Suprapubic skin (tissue), 4 donors: ENCODE measurements around the gene MORC1. TPM values are rescaled to one million over a fixed set of nuclear protein-coding genes. Genes with fewer than 3 reads are reported as not detected.

Experiments
- DNase-seq, 2 donors: peaks; one replicate each; pipeline ENCODE4 v3.0.0-alpha.2; 2019; ENCODE audit warnings: low spot score in 2 of 2
- H3K27ac ChIP-seq: fragments of 200-600 bp; sonication (generic); one replicate; pipeline ENCODE4 v1.5.1; 2019
- H3K27me3 ChIP-seq: fragments of 200-600 bp; sonication (generic); one replicate; pipeline ENCODE4 v1.5.1; 2019
- H3K36me3 ChIP-seq: fragments of 200-600 bp; sonication (generic); one replicate; pipeline ENCODE4 v1.5.1; 2019
- H3K4me1 ChIP-seq: fragments of 200-600 bp; sonication (generic); one replicate; pipeline ENCODE4 v1.5.1; 2019
- H3K4me3 ChIP-seq: fragments of 200-600 bp; sonication (generic); one replicate; pipeline ENCODE4 v1.5.1; 2019; ENCODE audit warnings: mild to moderate bottlenecking
- H3K9me3 ChIP-seq: fragments of 200-600 bp; sonication (generic); one replicate; pipeline ENCODE4 v1.5.1; 2019
- EP300 ChIP-seq: sonication (generic); formaldehyde crosslinking; IDR thresholded peaks from one replicate; pipeline ENCODE4 v1.6.1; 2017; ENCODE audit warnings: antibody characterized with exemption
- POLR2A ChIP-seq, 2 donors: fragments of 450-650 bp; IDR thresholded peaks; one replicate each; pipeline ENCODE4 v1.6.1; 2017; ENCODE audit warnings: antibody characterized with exemption in 2 of 2, mild to moderate bottlenecking in 2 of 2, moderate library complexity in 2 of 2
- POLR2AphosphoS5 ChIP-seq, 3 donors: sonication (generic); formaldehyde crosslinking; IDR thresholded peaks; one replicate each; pipeline ENCODE4 v1.6.1; 2017; ENCODE audit warnings: antibody characterized with exemption in 3 of 3
- WGBS: methylation state at CpG from one replicate; pipeline ENCODE4 v1.1.5; 2018; 5-methylcytosine and 5-hydroxymethylcytosine counted together
- total RNA-seq, 4 donors: library from RNA; depleted of rRNA; stranded (reverse); fragments of >200 nt; gene quantifications; one replicate each; pipeline ENCODE4 v1.1.0, GENCODE V29; 2016
- TF ChIP-seq, protein P1 (sequence below), 2 donors: fragments of 200-600 bp in 1 of 2; fragments of 450-650 bp in 1 of 2; sonication (generic) in 1 of 2; IDR thresholded peaks; one replicate each; pipeline ENCODE4 v1.5.1; 2016 to 2019; ENCODE audit warnings: antibody characterized with exemption in 2 of 2, mild to moderate bottlenecking in 1 of 2, moderate library complexity in 1 of 2

MORC1 gene
- total RNA-seq, 4 donors from 2014 or later: not detected

DNA sequence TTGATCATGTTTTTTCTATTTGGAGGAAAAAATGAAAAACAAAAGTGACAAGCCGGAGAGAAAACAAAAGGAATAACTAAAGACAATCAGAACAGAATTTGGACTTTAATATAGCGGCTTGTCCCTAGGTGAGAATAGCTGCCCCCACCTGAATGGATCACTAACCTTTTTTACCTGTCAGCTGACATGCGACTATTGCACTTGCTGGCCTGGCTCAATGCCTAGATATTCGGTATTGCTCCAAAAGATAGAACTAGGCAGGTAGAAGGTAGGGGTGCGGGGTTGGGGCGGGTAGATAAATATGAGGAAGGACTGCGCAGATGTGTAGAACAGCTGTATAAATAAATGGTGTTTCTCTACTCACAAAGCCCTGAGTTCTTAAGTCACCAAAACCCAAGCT, 650 bp upstream of the MORC1 start:
- H3K36me3 ChIP-seq: no peaks in the 10 kb centered on the region
- no peaks in the 10 kb centered on the region for H3K27me3 ChIP-seq
- no peaks in the 10 kb centered on the region for H3K9me3 ChIP-seq
- H3K4me1 ChIP-seq: no peaks in the 10 kb centered on the region
- WGBS: 91% methylated on average over 7 of the region's 7 CpGs
- no peak overlapping the region for H3K27ac ChIP-seq
- no peak overlapping the region for H3K4me3 ChIP-seq
- DNase-seq: no peak
- TF ChIP-seq EP300: no peak
- TF ChIP-seq POLR2A (IDR thresholded peaks at IDR 0.05): no peak
- TF ChIP-seq, protein P1, sequence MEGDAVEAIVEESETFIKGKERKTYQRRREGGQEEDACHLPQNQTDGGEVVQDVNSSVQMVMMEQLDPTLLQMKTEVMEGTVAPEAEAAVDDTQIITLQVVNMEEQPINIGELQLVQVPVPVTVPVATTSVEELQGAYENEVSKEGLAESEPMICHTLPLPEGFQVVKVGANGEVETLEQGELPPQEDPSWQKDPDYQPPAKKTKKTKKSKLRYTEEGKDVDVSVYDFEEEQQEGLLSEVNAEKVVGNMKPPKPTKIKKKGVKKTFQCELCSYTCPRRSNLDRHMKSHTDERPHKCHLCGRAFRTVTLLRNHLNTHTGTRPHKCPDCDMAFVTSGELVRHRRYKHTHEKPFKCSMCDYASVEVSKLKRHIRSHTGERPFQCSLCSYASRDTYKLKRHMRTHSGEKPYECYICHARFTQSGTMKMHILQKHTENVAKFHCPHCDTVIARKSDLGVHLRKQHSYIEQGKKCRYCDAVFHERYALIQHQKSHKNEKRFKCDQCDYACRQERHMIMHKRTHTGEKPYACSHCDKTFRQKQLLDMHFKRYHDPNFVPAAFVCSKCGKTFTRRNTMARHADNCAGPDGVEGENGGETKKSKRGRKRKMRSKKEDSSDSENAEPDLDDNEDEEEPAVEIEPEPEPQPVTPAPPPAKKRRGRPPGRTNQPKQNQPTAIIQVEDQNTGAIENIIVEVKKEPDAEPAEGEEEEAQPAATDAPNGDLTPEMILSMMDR (IDR thresholded peaks at IDR 0.05): no peak
- no peak for TF ChIP-seq POLR2AphosphoS5 (IDR thresholded peaks at IDR 0.05)

- no peak for DNase-seq
- no peak for TF ChIP-seq POLR2AphosphoS5 (IDR thresholded peaks at IDR 0.05)
- no peak for TF ChIP-seq POLR2A (IDR thresholded peaks at IDR 0.05)
- TF ChIP-seq EP300: no peak
- TF ChIP-seq, protein P1 (IDR thresholded peaks at IDR 0.05): no peak
- no peaks in the 10 kb centered on the region for H3K4me1 ChIP-seq
- WGBS: 60% methylated on average over 2 of the region's 2 CpGs
- no peaks in the 10 kb centered on the region for H3K36me3 ChIP-seq
- no peak overlapping the region for H3K4me3 ChIP-seq
- no peaks in the 10 kb centered on the region for H3K27me3 ChIP-seq
- H3K9me3 ChIP-seq: no peaks in the 10 kb centered on the region
- no peak overlapping the region for H3K27ac ChIP-seq
Measured at GRCh38 chr3:109116031-109116430, 1.9 kb downstream of the MORC1 start.

GRCh38 chr3:109115451-109115850, 2.5 kb downstream of the MORC1 start:
- no peak for DNase-seq
- 66% methylated on average over 2 of the region's 2 CpGs for WGBS
- H3K27ac ChIP-seq: no peak overlapping the region
- no peaks in the 10 kb centered on the region for H3K36me3 ChIP-seq
- H3K4me3 ChIP-seq: no peak overlapping the region
- no peaks in the 10 kb centered on the region for H3K27me3 ChIP-seq
- H3K9me3 ChIP-seq: no peaks in the 10 kb centered on the region
- TF ChIP-seq EP300 (no peak), POLR2A (IDR thresholded peaks at IDR 0.05) (no peak), POLR2AphosphoS5 (IDR thresholded peaks at IDR 0.05) (no peak)
- TF ChIP-seq, protein P1 (IDR thresholded peaks at IDR 0.05): no peak
- no peaks in the 10 kb centered on the region for H3K4me1 ChIP-seq

DNA sequence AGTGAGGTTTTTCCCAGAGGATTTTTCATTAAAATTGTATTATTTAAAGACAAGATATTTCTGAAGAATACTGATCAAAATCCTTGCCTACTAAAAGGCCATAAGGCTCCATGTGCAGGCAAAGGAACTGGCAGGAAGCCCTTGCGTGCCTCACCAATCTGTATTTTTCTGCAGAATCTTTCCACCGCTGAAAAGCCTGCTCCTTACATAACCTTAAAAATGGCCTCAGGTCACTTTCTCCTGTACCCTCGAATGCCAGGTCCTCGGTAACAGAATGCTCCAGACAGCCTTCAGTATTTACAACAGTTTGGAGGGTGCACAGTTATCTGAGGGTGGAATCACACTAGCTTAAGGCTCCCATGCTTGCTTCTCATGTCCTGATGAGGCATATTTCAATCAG, 3.2 kb downstream of the MORC1 start:
- H3K36me3 ChIP-seq: no peaks in the 10 kb centered on the region
- no peak overlapping the region for H3K27ac ChIP-seq
- DNase-seq: no peak
- H3K9me3 ChIP-seq: no peaks in the 10 kb centered on the region
- no peaks in the 10 kb centered on the region for H3K4me1 ChIP-seq
- no peaks in the 10 kb centered on the region for H3K27me3 ChIP-seq
- H3K4me3 ChIP-seq: no peak overlapping the region
- 29% methylated on average over 4 of the region's 4 CpGs for WGBS
- TF ChIP-seq EP300: no peak
- no peak for TF ChIP-seq POLR2AphosphoS5 (IDR thresholded peaks at IDR 0.05)
- TF ChIP-seq, protein P1 (IDR thresholded peaks at IDR 0.05): no peak
- TF ChIP-seq POLR2A (IDR thresholded peaks at IDR 0.05): no peak

DNA sequence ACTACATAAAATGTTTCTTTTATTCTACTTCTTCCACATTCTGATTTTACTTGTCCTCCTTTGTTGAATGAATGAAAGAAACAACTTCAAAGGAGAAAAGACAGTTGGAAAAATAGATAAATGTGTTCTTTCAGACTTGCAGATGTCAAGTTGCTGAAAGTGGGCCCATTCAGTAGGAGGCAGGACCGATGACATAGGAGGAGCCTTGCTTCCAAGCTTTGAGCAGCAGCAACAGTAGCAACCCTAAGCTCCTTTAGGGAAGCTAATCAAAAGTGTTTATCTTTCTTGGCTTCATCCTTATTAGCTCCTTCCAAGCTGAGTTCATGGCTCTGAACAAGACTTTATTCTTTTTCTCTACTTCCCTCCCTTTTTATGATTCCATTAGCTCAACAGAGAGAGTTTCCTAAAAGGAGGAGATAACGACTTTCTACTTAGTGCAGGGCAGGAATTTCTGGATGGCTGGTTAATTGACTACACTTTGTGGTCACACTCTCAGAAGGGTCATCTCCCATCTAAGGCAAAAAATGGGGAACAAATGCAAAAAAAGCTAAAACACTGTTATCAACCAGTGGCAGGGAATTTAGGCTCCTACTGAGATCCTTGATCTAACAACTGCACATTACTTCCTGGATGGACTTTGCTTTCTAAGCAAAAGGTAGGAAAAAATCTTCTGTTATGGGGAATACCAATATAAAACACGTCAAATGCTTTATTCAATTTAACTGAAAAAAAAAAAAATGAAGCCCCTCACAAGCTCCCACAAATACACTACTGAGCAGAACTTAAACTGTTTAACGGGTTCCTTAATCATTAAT, 4.8 kb downstream of the MORC1 start:
- TF ChIP-seq, protein P1 (IDR thresholded peaks at IDR 0.05): no peak
- no peak for TF ChIP-seq POLR2A (IDR thresholded peaks at IDR 0.05)
- TF ChIP-seq EP300: no peak
- TF ChIP-seq POLR2AphosphoS5 (IDR thresholded peaks at IDR 0.05): no peak
- Histone ChIP-seq H3K36me3 (no peaks in the 10 kb centered on the region), H3K27ac (no peak overlapping the region), H3K4me1 (no peaks in the 10 kb centered on the region), H3K9me3 (no peaks in the 10 kb centered on the region), H3K4me3 (no peak overlapping the region), H3K27me3 (no peaks in the 10 kb centered on the region)
- WGBS: 71% methylated on average over 4 of the region's 4 CpGs
- no peak for DNase-seq
